Measurements from ENCODE around the gene CIAPIN1. TPM values are rescaled to one million over a fixed set of nuclear protein-coding genes. Genes with fewer than 3 reads are reported as not detected.

Gene CIAPIN1
- 10 to 100 TPM; 71.6 to 74.0 TPM for total RNA-seq

DNA sequence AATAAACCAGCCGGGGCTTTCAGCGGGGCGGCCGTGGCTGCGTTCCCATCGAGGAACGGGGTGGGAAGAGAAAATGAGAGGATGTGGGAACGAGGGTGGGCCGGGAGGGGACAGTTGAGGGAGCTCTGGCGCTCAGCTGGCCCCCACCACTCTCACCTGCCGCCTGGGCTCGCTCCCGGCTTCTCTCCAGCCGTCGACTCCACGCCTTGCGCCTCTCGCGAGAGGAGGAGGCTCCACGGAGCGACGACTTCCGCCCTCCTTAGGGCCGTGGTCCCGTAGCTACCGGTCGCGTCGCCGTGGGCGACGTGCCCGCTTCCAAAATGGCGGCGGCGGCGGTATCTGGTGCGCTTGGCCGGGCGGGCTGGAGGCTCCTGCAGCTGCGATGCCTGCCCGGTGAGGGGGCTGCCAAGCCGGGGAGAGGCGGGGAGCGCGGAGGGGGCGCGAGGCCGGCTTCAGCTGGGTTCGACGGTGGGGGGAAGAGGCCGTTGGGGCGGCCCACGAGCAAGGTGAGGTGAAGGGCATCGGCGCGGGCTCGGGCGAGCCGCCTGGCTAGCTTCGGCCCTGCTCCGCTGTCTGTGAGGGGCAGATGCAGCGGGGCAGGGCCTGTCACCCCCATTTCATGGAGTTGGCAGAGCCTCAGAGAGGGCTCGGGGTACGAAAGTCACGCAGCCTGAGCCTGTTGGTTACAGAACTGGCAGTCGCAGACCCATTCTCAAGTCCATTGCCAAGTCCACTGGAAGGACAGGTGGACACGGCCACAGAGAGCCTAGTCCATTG lies at the start of gene CIAPIN1, which contains the start of gene COQ9:
Gene CIAPIN1, minus strand, starts transcription at position 200 of the 777 bp plus-strand sequence. CDS start 6,457 bp downstream, outside the sequence.
Gene COQ9, plus strand, starts transcription at position 294 of the 777 bp plus-strand sequence. Its CDS starts 27 bp downstream, at position 321.
- POLR2A ChIA-PET = interaction anchor here (1.0 to 1.7 kb wide), 3 partner anchors 14 to 39 kb away, joined by 3 to 13 read pairs (median 5); partner anchors contain the start of genes DOK4 and POLR2C
- CTCF ChIA-PET = interaction anchor here (0.8 to 4.3 kb wide), 7 partner anchors 10 to 150 kb away, joined by 4 to 28 read pairs (median 6); partner anchors contain the start of gene POLR2C

DNA sequence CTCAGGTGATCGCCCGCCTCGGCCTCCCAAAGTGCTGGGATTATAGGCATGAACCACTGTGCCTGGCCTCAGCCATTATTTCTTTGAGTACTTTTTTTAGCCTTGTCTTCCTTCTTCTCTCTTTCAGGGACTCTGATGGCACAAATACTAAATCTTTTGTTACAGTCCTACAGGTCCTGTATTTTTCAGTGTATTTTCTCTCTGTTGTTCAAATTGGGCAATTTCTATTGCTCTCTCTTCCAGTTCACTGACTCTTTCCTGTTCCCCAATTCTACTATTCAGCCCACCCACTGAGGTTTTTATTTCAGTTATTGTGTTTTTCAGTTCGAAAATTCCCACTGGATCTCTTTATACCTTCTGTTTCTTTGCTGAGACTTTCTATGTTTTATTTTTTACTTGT lies 46.6 kb upstream of the CIAPIN1 start:
- POLR2A ChIA-PET = no interaction called here
- CTCF ChIA-PET = no interaction called here

DNA sequence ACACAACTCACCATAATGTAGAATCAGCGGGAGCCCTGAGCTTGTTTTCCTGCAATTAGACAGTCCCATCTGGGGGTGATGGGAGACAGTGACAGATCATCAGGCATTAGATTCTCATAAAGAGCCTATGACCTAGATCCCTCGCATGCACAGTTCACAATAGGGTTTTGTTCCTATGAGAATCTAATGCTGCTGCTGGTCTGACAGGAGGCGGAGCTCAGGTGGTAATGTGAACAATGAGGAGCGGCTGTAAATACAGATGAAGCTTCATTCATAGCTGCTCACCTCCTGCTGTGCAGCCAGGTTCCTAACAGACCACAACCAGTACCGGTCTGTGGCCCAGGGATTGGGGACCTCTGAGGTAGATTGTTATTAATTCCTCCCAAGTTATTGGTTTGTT lies 42.0 kb upstream of the CIAPIN1 start:
- ChIA-PET CTCF (interaction anchor here (1.3 kb wide), 1 partner anchor 31 kb away, joined by 5 read pairs; no protein-coding TSS in a partner anchor), POLR2A (no interaction called here)

GRCh38 chr16:57486858-57487834 lies 40.0 kb upstream of the CIAPIN1 start:
- POLR2A ChIA-PET = interaction anchor here (1.6 kb wide), 1 partner anchor 50 kb away, joined by 6 read pairs; the partner anchor contains the start of gene CCDC102A
- CTCF ChIA-PET = interaction anchor here (0.7 to 1.5 kb wide), 7 partner anchors 12 to 452 kb away, joined by 3 to 6 read pairs (median 3); partner anchors contain the start of genes CIAPIN1 and COQ9

DNA sequence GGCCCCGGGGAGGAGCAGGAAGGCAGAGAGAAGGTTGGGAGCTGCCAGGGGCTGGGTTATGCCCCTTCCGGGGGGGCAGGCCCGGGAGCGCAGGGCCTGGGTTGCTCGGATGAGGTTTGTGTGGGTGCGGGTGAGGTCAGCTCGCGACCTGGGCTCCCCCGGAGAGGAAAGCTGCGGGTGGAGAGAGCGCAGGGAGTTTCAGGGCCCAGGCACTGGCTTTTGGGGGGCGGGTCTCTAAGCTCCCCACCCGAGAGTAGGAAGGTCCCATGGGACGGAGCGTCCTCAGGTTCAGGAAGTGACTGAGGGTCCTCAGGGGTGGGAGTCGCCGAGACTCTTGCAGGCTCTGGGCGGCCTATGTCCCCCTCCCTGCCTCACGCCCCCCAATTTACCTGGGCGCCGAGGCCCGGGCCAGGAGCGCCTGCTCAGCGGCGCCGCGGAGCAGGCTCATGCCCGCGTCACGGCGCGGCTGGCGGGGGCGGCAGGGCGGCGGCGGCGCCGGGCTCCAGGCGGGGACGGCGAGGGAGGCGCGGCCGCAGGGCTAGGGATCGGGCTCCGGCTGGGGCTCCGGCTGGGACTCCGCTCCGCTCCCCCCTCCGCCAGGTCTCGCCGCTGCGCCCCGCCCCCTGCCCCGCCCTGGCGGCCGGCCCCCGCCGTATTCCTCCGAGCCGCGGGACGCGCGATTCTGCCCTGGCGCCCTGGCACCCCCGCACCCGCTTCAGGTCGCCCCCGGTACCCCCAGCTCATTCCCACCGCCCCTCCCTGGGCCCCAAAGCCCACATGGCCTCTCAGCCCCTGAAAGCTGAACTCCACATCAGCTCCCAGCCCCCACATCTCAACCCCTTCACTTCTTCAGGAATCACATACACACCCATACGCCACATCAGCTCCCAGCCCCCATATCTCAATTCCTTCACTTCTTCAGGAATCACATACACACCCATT lies 39.0 kb upstream of the CIAPIN1 start, which contains the start of gene DOK4:
Gene DOK4, minus strand, starts transcription at position 578 of the 942 bp plus-strand sequence. CDS start 6,986 bp downstream, outside the sequence.
- ChIA-PET POLR2A (interaction anchor here (1.1 to 1.6 kb wide), 2 partner anchors 39 to 51 kb away, joined by 5 to 6 read pairs; partner anchors contain the start of genes CCDC102A, CIAPIN1 and COQ9), CTCF (interaction anchor here (0.7 to 1.5 kb wide), 8 partner anchors 11 to 453 kb away, joined by 3 to 6 read pairs (median 3); partner anchors contain the start of genes CIAPIN1 and COQ9)

GRCh38 chr16:57485091-57485915 lies 38.1 kb upstream of the CIAPIN1 start:
- POLR2A ChIA-PET = interaction anchor here (1.1 kb wide), 1 partner anchor 38 kb away, joined by 5 read pairs; the partner anchor contains the start of genes CIAPIN1 and COQ9
- CTCF ChIA-PET = interaction anchor here (1.0 to 1.2 kb wide), 4 partner anchors 11 to 91 kb away, joined by 3 read pairs; no protein-coding TSS in a partner anchor

DNA sequence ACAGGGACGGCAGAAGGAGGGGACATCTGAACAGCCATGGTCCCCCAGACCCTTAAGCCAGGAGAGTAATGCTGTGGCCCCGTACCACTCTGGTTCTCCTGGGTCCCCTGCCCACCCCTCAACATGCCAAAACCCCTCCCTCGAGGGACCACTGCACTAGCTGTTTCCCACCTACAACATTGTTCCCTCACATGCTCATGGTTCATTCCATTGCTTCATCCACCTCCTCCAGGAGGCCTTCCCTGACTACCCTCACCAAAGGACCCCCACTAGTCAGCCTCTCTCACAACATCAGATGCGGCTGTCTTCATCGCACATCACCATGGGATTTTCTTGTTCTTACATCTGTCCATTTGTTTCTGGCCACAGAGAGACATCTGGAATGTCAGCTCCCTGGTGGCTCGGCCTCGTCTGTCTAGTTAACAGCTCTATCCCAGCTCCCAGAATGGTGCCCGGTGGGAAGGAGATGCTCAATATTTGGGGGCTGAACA lies 37.4 kb upstream of the CIAPIN1 start:
- ChIA-PET CTCF (interaction anchor here (1.0 kb wide), 1 partner anchor 91 kb away, joined by 3 read pairs; no protein-coding TSS in a partner anchor), POLR2A (no interaction called here)

DNA sequence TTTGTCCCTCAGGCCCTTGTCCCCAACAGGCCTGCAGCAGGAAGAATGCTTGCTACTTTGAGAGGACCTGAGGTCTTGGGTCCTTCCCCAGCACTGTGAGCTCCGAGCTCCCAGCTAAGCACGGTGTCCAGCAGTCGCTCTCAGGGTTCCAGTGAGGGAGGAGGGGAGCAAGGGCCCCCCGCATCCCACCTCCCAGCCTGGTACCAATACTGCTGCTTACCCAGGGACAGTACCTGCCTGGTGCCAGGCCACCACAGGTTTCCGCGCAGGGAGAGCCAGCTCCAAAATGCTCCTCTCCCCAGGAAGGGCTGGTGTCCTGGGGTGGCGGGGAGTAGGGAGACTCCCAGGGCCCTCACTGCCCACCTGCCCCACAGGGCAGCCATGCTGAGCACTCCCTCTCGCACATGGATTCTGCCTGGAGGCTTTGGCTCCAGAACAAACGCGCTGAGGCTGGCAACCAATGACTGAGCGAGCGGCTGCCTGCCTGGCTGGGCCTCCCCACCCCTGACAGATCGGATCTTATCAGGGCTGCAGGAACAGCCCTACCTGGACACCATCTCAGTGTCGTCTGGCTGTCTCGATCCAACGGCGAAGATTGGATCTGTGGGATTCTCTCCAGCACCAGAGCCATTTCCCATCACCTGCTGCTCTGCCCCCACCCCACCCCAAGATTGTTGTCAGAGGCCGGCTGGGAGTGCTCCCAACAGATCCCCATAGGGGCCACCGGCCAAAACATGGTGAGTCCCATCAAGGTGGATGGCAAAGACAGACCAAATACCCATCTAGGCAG lies 36.7 kb upstream of the CIAPIN1 start:
- POLR2A ChIA-PET = interaction anchor here (1.1 kb wide), 1 partner anchor 18 kb away, joined by 3 read pairs; no protein-coding TSS in a partner anchor
- CTCF ChIA-PET = interaction anchor here (1.0 to 1.9 kb wide), 2 partner anchors 36 to 92 kb away, joined by 3 to 5 read pairs; no protein-coding TSS in a partner anchor

GRCh38 chr16:57482845-57483545 lies 35.8 kb upstream of the CIAPIN1 start:
- POLR2A ChIA-PET = interaction anchor here (1.1 kb wide), 1 partner anchor 17 kb away, joined by 3 read pairs; no protein-coding TSS in a partner anchor
- CTCF ChIA-PET = interaction anchor here (1.0 to 1.9 kb wide), 2 partner anchors 37 to 94 kb away, joined by 4 to 5 read pairs; no protein-coding TSS in a partner anchor

DNA sequence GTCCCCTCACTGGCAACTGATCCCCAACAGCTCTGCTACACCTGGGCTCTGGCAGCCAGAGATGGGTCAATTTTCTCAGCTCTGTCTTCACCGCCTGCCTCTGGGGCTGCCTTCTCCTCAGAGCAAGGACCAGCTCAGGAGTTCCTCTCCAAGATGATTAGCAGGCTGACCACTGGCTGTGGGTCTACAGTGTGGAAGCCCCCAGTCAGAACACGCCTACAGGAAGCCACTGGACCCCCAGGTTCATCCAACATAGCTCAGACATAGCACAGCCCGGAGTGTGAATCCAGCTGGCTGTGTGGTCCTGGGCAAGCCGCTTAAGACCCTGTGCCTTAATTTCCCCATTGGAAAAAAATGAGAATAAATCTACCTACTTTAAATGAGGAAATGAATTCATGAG lies 34.2 kb upstream of the CIAPIN1 start:
- ChIA-PET CTCF (no interaction called here), POLR2A (no interaction called here)

GRCh38 chr16:57480754-57481230 lies 33.6 kb upstream of the CIAPIN1 start:
- ChIA-PET CTCF (no interaction called here), POLR2A (no interaction called here)

DNA sequence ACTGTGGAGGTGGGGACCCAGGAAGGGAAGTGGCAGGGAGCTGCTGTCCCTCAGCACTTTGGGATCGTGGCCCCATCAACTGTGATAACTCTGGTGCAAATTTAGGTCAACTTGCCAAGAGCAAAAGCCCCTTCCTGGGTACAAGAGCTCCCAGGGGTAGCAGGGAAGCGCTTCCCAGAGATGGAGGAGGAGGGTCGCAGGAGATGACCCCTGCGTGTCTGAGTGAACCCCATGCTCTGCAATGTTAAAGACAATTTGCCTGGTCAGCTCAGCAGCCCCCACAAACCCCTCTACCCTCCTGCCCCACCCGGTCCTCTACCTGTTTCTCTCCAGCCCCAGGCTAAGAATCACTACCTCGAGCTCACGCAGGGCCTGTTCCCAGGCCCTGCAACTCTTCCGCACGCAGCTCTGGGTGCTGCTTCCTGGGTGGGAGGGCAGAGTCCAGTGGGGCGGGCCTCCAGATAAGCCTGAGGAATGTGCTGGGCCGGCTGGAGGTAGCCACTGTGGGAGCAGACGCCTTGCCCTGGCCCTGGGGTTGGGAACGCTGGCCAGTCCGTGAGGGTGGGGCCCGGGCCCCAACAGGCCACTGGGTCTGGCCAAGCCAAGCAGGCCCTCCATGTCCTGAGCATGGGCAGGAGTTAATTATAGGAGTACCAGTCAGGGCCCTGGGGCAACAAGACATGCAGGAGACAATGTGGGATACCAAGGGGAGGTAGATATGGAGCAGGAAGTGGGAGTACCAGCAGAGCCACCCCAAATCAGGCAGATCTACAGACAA lies 33.0 kb upstream of the CIAPIN1 start:
- POLR2A ChIA-PET = no interaction called here
- CTCF ChIA-PET = no interaction called here

- CTCF ChIA-PET = no interaction called here
- POLR2A ChIA-PET = interaction anchor here (0.6 kb wide), 1 partner anchor 103 kb away, joined by 3 read pairs; no protein-coding TSS in a partner anchor
These were observed 32.2 kb upstream of the CIAPIN1 start for GRCh38 chr16:57479205-57479975.
